GM21737 (cell line): ENCODE data around the gene TMEM151B.

Experiments
- ATAC-seq: cut with Tn5 transposase; IDR thresholded peaks from one replicate; pipeline ENCODE4 v1.9.1; 2021; ENCODE audit warnings: mild to moderate bottlenecking, moderate library complexity; ENCODE audit not compliant: unreplicated experiment

Gene TMEM151B

DNA sequence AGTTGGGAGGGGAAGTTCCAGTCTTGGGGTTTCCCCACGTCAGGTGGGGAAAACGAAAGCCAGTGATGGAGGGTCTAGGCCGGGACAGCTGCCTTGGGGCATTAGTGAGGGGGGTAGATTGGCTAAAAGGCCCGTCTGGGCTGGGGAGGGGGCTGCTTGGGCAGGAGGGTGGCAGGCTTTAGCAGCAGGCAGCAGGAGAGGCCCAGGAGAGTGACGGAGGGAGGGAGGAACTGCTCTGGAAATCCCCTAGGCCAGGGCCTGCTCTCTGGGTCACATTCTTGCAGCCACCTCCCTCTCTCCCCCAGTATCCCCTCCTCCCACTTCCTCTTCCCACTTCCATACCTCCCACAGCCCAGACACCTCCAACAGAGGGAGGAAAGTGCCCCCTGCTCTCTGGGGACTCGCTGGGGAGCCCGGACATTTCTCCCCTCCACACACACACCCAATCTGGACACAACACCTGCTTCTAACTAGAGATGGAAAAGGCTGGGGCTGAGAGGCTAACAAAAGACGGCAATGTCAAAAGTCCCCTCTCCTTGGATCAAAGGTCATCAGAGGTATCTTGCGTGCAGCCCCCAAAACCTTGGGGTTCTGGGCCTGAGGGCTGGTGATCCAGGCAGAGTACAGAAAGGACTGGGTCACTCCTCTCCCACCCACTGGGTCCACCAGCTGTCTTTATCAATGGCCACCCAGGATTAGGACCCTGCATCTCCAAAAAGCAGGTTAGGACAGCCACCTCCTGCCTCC is 6.7 kb upstream of the TMEM151B start:
- ATAC-seq, result no peak

DNA sequence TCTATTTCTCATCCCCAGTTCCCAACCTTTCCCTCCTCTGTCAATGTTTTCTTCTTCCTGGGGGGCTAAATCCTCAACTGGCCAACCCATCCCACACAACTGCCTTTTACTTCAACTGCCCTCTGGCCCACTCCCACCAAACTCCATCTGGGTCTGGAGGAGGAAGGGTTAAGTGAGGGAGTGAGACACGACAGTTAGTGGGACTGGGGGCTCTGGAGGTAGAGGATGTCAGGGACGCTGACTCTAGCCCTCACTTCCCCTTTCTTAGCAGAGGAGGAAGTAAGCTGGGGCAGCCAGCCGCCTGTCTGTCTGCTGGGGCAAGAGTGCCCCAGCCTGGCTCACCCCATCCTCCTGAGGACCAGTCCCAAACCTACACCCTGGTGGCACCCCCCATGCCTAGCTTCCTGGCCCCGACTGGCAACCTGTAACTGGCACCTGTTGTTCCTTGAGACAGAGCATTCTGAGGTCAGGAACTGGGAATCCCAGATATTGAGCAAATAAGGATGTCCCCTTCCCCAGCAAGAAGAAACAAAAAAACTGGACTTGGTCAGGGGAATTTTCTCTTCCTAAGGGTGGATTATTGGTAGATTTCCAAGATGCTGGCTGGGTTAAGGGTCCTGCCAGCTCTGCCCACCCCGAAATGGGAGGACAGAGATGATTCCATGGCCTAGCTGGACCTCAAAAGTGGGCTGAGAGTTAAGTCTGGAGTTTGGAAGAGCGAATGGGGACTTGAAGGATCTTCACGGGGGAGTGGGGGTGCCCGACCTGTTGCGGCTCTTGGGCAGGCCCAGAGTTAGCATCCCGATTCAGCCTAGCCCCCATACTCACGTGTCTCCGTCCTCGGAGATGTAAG is 5.9 kb upstream of the TMEM151B start:
- ATAC-seq, result peak; percentile 17

DNA sequence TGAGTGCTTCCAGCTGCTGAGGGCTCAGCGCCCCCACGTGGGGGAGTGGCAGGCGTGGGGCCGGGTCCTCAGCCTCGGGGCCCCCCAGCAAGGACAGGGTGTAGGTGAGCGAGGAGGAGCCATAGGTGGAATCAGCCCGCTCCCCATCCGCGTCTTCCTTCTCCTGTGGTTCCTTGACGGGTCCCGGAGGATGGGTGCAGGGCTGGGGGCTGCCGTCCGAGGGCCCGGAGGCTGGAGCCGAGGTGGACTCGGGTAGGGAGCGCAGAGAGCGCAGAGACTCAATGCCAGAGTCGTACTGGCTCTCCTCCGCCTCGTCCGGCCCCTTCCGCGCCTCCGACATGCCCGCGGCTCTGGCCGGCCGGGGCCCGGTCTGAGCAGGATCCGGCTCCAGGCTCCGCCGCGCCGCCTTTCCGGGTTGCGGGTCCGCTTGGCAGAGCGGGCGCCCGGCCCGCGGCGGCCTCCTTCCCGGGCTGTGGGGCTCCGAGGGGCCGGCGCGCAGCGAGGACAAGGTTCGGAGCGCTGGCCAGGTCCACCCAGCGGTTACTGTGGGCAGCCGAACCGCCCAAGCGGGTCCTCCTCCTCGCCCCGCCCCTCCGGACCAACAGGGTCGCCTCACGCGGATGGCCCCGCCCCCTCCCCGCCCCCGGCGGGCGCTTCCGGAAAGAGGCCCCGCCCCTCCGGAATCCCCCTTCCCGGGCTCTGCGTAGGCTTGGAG is 5.1 kb upstream of the TMEM151B start, which contains the start of gene NFKBIE:
TSS of gene NFKBIE (minus strand) at position 545 of the 715 bp plus-strand sequence. CDS start at position 340, 205 bp downstream.
- ATAC-seq, result peak; percentile 40

DNA sequence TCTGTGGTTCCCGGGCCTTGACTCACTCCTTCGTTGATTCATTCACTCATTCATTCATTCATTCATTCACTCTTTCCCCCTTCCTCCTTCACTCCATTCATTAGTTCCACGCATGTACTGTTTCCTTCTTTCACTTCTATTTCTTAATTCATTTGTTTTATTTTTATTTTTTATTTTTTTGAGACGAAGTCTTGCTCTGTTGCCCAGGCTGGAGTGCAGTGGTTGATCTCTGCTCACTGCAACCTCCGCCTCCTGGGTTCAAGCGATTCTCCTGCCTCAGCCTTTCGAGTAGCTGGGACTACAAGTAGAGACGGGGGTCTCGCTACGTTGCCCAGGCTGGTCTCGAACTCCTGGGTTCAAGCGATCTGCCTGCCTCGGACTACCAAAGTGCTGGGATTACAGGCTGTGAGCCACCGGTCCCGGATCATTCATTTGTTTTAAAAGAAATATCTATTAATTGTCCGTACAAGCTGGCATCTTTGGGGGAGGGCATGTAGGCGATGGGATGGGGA is 4.5 kb upstream of the TMEM151B start:
- ATAC-seq, result no peak

DNA sequence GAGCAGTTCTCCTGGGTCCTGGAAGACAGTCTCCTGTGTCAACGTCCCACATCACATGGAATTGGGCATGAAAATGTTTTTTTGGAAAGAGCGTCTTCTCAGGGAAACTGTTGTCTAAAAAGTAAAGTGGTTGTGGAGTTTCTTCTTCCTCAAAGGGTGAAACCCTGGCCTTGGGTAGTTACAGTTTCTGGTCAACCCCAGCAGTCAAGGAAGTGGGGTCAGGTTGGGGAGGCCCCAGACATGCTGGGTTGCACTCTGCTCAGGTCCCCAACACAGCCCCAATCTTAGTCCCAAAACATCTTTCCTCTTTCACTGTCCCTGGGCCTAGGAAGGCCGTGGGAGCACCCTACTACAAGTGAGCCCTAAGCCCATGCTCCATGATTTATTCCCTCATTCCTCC is 3.9 kb upstream of the TMEM151B start:
- ATAC-seq, result peak; percentile 28

DNA sequence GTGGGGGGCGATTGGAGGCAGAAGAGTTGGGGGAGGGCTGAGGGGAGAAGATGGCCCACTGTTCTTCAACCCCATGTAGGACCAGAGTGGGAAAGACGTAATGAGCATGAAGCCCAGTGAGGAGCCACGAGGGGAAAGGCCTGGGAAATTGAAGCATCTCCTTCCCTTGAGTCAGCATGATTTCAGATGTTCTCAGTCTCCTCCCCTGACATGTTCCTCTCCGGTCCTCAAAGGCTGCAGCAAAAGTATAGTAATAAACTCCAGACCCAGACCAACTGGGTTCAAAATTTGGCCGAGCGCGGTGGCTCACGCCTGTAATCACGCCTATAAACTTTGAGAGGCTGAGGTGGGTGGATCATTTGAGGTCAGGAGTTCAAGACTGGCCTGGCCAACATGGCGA is 3.0 kb upstream of the TMEM151B start:
- ATAC-seq, result no peak

DNA sequence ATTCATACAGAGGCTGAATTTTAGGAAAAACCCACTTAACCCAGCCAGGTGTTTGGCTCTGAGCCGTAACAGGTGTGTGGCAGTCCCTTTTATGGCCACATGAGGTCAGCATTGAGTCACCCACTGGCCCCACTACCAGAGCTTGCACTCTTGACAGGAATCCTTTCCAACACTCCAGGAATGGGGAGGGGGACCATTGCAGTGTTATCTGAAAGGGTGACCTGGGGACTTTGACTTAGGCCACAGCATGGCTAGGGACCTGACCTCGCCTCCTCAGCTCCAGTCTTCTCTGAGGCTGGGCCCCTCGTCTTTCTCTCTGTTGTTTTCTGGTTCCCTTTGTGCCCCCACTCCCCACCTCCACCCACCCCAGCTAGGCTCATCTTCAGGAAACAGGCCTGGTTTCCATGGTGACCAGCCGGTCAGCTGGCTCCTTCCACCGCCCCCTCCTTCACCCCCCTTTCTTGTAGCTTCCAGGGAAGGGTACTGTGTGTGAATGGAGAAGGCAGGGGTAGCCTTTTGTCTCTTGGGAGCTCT is 2.1 kb upstream of the TMEM151B start:
- no peak for ATAC-seq

DNA sequence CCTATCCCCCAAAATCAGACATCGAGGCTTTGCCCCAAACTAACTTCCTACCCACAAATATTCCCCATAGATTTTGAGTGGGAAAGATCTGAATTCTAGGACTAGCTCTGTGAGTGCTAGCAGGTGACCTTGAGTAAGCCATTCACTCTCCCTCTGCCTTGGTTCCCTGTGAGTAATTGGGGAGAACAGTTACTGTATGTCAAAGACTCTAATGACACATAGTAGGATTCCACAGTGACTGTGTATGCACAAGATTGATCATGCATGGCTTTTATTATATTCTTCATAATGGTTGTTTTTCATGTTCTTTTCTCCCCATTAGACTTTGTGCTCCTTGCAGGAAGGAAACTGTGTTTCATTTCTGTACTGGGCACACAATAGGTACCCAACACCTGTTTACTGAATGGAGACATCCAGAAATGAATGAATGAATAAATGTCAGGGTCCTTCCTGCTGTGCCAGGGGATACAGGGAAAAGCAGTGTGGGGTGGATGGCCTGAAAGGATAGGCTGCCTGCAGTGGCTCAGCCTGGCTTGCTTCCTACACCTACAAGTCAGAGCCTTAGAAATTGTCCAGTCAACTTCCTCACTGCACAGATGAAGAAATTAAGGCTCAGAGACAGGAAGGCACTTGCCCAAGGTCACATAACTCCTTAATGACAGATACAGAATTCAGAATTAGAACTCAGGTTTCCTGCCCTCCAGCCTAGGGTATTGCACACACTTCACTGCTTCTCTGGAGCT is 901 bp upstream of the TMEM151B start:
- ATAC-seq, result no peak

DNA sequence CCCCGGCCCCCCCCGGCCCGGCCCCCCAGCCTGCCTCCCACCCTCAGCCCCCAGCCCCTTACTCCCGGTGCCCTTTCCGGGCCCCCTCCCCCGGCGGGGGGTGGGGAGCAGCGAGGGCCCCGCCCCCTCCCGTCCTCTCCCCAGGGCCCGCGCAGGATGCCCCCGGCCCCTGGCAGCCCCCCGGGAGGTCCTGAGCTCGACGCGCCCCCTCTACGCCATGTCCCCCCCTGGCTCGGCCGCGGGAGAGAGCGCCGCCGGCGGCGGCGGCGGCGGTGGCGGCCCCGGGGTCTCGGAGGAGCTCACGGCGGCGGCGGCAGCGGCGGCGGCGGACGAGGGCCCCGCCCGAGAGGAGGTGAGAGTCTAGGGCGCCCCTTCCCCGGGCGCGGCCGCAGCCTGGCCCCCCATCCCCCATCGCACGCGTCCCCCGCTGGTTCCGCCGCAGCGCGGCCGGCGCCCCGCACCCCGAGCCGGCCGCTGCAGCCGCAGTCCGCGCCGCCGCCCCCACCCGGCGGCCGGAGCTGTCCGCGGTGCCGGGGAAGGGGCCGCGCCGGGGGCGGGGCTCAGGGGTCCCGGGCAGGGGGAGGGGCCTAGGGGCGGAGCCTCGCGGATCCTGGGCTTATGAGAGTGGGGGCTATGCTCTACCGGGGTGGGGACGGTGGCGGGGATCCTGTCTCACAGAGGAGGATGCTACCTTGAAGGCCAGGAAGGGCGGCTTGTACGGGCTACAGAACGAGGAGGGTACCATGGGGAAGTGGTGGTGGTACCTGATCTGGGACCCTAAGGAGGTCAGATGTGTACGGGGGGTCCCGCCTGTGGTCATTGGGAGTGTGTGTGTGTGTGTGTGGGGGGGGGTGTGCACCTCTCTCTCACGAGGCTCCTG is 516 bp downstream of the TMEM151B start:
- ATAC-seq, result no peak

DNA sequence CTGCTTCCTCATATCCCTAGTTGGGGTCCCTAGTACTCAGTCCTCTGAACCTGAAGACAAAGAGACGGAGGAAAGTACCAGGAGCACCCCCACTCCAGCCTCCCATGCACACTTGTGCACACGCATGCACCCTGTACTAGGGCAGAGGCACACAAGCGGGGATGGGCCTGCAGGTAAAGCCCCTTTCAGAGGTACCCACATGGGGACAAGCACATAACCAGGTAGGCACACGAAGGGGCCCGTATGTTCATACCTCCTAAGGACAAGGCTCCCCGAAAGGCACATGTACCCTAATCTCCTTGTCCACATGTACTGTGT is 1.1 kb downstream of the TMEM151B start:
- ATAC-seq, result no peak

DNA sequence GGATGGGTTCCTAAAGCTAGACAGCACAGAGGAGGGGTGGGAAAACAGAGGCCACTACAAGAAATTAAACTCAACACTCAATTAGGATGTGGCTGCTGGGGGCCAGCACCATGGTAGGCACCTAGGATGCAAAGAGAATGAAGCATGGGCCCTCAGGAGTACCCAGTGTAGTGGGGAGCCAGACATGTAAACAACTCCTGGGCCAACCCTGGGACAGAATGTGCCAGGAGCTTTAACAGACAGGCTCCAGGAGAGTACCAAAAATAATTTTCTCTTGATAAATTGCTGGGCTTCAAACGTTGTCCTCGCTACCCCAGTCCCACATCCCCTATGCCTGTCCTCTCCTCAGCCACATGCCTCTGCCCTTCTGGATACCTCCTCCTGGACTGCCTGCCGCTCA is 1.7 kb downstream of the TMEM151B start:
- no peak for ATAC-seq

DNA sequence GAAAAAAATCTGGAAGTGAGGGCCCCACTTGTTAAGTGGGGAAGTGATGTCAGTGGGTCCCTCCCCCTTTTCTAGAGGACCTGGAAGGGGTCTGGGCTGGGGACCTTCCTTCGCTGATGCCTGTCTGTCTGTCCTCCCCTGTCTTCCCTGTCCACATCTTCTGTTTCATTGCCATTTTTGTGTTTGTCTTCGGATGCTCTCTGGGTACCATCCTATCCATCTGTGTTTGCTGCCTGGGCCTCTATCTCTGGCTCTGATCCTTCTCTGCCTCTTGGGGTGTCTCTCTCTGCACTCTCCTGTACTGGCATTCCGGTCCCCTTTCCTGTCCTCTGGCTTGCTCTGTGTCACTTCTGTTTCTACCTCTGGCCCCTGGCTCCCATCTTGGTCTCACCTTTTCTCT is 2.3 kb downstream of the TMEM151B start:
- no peak for ATAC-seq

DNA sequence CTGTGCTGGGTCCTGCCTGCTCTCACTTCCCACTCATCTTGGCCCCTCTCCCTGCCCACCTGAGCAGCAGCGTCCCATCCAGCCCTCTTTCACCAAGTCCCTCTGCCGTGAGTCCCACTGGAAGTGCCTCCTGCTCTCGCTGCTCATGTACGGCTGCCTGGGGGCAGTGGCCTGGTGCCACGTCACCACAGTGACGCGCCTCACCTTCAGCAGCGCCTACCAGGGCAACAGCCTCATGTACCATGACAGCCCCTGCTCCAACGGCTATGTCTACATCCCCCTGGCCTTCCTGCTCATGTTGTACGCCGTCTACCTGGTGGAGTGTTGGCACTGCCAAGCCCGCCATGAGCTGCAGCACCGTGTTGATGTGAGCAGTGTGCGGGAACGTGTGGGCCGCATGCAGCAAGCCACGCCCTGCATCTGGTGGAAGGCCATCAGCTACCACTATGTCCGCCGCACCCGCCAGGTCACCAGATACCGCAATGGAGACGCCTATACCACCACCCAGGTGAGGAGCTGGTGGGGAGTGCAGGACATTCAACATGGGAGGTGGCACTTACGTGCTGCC is 2.8 kb downstream of the TMEM151B start:
- ATAC-seq, result no peak

DNA sequence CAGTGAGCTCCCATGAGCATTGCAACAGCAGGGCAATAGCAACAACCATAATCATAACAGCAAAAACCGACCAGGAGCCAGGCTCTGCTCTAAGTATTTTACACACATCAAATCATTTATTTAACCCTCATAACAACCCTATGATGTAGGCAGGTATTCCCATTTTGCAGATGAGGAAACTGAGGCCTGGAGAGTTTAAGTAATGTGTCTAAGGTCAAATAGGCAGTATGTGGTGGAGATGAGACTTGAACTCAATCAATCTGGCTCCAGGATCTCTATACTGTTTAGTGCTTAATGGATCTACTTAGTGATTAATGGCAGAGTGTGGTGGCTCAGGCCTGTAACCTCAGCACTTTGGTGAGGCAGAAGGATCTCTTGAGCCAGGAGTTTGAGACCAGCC is 3.4 kb downstream of the TMEM151B start:
- no peak for ATAC-seq

DNA sequence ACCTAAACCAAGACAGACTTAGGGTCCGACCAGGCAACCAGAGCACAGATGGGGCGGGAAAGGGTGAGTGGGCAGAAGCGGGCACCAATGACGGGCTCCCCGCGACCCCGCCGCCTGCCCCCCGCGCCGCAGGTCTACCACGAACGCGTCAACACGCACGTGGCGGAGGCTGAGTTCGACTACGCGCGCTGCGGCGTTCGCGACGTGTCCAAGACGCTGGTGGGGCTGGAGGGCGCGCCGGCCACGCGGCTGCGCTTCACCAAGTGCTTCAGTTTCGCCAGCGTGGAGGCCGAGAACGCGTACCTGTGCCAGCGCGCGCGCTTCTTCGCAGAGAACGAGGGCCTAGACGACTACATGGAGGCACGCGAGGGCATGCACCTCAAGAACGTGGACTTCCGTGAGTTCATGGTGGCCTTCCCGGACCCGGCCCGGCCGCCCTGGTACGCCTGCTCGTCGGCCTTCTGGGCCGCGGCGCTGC is 5.1 kb downstream of the TMEM151B start:
- ATAC-seq, result no peak

DNA sequence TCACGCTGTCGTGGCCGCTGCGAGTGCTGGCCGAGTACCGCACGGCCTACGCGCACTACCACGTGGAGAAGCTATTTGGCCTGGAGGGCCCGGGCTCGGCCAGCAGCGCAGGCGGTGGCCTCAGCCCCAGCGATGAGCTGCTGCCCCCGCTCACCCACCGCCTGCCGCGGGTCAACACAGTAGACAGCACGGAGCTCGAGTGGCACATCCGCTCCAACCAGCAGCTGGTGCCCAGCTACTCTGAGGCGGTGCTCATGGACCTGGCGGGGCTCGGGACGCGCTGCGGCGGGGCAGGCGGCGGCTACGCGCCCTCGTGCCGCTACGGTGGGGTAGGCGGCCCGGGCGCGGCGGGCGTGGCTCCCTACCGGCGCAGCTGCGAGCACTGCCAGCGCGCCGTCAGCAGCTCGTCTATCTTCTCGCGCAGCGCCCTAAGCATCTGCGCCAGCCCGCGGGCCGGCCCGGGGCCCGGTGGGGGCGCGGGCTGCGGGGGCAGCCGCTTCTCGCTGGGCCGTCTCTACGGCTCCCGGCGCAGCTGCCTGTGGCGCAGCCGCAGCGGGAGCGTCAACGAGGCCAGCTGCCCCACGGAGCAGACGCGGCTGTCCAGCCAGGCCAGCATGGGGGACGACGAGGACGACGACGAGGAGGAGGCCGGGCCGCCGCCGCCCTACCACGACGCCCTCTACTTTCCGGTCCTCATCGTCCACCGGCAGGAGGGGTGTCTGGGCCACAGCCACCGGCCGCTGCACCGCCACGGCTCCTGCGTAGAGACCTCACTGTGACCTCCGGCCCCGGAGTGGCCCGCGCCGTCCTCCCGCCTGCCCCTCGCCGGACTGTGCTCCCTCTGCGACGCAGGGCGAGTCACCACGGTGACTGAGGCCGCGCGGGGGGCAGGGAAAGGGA is 5.7 kb downstream of the TMEM151B start:
- no peak for ATAC-seq

DNA sequence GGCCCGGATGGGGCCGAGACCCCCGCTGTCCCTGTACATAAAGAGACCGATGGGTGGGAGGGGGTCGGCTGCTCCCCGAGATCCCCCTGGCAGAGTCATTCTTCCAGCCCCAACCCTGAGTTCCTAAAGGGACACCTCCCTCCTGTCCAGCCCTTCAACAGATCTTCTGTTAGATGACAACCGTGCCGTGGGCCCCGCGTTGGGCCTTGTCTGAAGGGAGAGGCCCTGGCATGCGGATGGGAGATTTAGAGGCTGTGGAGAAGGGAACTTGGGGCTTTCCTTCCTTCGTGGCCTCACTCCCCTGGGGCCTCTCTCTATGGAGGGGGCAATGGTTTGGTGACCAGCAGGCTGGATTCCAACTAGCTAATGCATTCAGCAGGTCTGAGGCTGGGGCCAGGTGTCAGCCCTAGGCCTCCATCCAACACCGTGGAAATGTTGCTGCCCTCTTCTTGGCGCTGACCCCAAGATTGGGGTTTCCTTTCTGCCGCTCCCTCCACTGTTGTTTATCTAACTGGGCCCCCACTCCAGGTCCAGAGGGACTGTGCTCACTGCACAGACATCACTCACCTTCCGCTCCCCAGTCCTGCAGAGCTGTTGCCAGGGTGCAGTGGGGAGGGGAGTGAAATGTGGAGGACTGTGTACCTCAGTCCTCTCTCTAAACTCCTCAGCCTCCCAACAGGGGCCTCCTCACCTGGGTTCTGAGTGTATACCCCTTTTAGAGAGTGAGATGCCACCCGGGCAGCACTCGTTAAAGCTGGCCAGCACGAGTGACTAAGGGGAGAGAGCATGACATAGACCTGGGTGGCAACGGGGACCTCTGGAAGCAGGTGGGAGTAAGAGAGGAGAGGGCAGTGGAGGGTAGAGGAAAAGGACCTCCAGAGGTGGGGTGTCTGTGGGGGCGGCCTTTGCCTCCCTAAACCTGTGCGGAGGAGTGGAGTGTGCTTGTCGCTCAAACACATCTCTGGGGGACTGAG is 6.7 kb downstream of the TMEM151B start:
- no peak for ATAC-seq
